ENCODE measurements around the gene POC1A.

The POC1A gene

GRCh38 chr3:52078781-52079560 is 75.3 kb downstream of the POC1A start:
- CTCF ChIA-PET = no interaction called here

GRCh38 chr3:52077925-52078324 is 76.3 kb downstream of the POC1A start:
- TF ChIP-seq, protein P1, sequence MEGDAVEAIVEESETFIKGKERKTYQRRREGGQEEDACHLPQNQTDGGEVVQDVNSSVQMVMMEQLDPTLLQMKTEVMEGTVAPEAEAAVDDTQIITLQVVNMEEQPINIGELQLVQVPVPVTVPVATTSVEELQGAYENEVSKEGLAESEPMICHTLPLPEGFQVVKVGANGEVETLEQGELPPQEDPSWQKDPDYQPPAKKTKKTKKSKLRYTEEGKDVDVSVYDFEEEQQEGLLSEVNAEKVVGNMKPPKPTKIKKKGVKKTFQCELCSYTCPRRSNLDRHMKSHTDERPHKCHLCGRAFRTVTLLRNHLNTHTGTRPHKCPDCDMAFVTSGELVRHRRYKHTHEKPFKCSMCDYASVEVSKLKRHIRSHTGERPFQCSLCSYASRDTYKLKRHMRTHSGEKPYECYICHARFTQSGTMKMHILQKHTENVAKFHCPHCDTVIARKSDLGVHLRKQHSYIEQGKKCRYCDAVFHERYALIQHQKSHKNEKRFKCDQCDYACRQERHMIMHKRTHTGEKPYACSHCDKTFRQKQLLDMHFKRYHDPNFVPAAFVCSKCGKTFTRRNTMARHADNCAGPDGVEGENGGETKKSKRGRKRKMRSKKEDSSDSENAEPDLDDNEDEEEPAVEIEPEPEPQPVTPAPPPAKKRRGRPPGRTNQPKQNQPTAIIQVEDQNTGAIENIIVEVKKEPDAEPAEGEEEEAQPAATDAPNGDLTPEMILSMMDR (conservative IDR thresholded peaks at IDR 0.05; ENCODE audit: low read depth) = no peak
- DNase-seq (ENCODE audit: low spot score) = no peak
- POLR2A ChIA-PET (ENCODE audit: low non-redundant PET) = no interaction called here
- 0 out of 2 replicates have a peak overlapping the region, but pooled peaks have one; percentile 26 for H3K27ac ChIP-seq
- CTCF ChIA-PET = interaction anchor here (0.6 kb wide), 1 partner anchor 41 kb away, joined by 4 read pairs; no protein-coding TSS in a partner anchor

More at GRCh38 chr3:52078781-52079560, 75.3 kb downstream of the POC1A start:
- POLR2A ChIA-PET (ENCODE audit: low non-redundant PET) = no interaction called here
- TF ChIP-seq, protein P1 (conservative IDR thresholded peaks at IDR 0.05; ENCODE audit: low read depth) = no peak
- no peak for DNase-seq (ENCODE audit: low spot score)
- H3K27ac ChIP-seq = peak overlapping the region; percentile 19

- ChIA-PET CTCF (no interaction called here), POLR2A (ENCODE audit: low non-redundant PET) (no interaction called here)
- TF ChIP-seq, protein P1 (conservative IDR thresholded peaks at IDR 0.05; ENCODE audit: low read depth) = no peak
- peak overlapping the region; percentile 16 for H3K27ac ChIP-seq
- DNase-seq (ENCODE audit: low spot score) = no peak
Observed at GRCh38 chr3:52076896-52077780, 77.1 kb downstream of the POC1A start.

- TF ChIP-seq, protein P1 (conservative IDR thresholded peaks at IDR 0.05; ENCODE audit: low read depth) = no peak
- POLR2A ChIA-PET (ENCODE audit: low non-redundant PET) = no interaction called here
- DNase-seq (ENCODE audit: low spot score) = no peak
- CTCF ChIA-PET = no interaction called here
- H3K27ac ChIP-seq = peak overlapping the region; percentile 100
Observed at GRCh38 chr3:52073490-52073889, 80.7 kb downstream of the POC1A start.

GRCh38 chr3:52072471-52072870 is 81.8 kb downstream of the POC1A start:
- no peak for DNase-seq (ENCODE audit: low spot score)
- TF ChIP-seq, protein P1 (conservative IDR thresholded peaks at IDR 0.05; ENCODE audit: low read depth) = no peak
- POLR2A ChIA-PET (ENCODE audit: low non-redundant PET) = interaction anchor here (0.5 kb wide), 1 partner anchor 17 kb away, joined by 3 read pairs; no protein-coding TSS in a partner anchor
- CTCF ChIA-PET = no interaction called here
- peak overlapping the region; percentile 100 for H3K27ac ChIP-seq

GRCh38 chr3:52072020-52072419 is 82.2 kb downstream of the POC1A start:
- no peak for DNase-seq (ENCODE audit: low spot score)
- TF ChIP-seq, protein P1 (conservative IDR thresholded peaks at IDR 0.05; ENCODE audit: low read depth) = no peak
- ChIA-PET CTCF (no interaction called here), POLR2A (ENCODE audit: low non-redundant PET) (interaction anchor here (0.5 kb wide), 1 partner anchor 17 kb away, joined by 3 read pairs; no protein-coding TSS in a partner anchor)
- H3K27ac ChIP-seq = peak overlapping the region; percentile 100
